ENCODE measurements around the gene FBXO10. TPM values are rescaled to one million over a fixed set of nuclear protein-coding genes. Genes with fewer than 3 reads are reported as not detected.

FBXO10 gene
- total and polyA plus RNA-seq, 2 of the 8 experiments (the other 6 are each of a cell fraction or from before 2014, with no cell fraction given) = 13.1 to 13.9 TPM

DNA sequence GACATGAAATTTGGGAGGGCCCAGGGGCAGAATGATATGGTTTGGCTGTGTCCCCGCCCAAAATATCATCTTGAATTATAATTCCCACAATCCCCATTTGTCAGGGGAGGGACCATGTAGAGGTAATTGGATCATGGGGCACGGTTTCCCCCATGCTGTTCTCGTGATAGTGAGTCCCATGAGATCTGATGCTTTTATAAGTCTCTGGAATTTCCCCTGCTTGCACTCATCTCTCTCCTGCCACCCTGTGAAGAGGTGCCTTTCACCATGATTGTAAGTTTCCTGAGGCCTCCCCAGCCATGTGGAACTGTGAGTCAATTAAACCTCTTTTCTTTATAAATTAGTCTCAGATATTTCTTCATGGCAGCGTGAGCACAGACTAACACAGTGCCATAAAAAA lies 11.3 kb downstream of the FBXO10 start:
- H2BK120ac ChIP-seq (replicated peaks; ENCODE audit: low read depth, low read length) = no peak overlapping the region
- no peak overlapping the region for H3K14ac ChIP-seq (ENCODE audit: insufficient read length)
- no peak overlapping the region for H3K18ac ChIP-seq (ENCODE audit: extremely low read depth, low read length)
- H3K9me3 ChIP-seq (ENCODE audit: insufficient read depth in 2 of 2, low read depth in 1 of 2, low read length in 1 of 2) = peaks cover 10 to 12% of the 10 kb centered on the region in 2 experiments; a peak in 3 of 4 replicates
- H4K91ac ChIP-seq (replicated peaks; ENCODE audit: insufficient read length, low read length) = no peak overlapping the region
- H3K9ac ChIP-seq (replicated peaks in 1 of 4; ENCODE audit: extremely low read depth in 1 of 4, low read depth in 3 of 4, low read length in 3 of 4) = no peak overlapping the region
- H3K56ac ChIP-seq (replicated peaks; ENCODE audit: insufficient read length, low read depth, low read length) = no peak overlapping the region
- FAIRE-seq (no peak), DNase-seq (ENCODE audit: low read depth in 1 of 2, low spot score in 2 of 2) (no peak)
- 90% methylated on average over 4 of the region's 4 CpGs; no CpG with 5 or more reads in 1 of the 2 experiments for WGBS, 2 experiments (ENCODE audit: extremely low coverage in 1 of 2, insufficient coverage in 1 of 2, insufficient read length in 1 of 2, insufficient replicate concordance in 2 of 2, low coverage in 1 of 2, low lambda C conversion rate in 2 of 2, missing lambda C conversion rate in 1 of 2)
- H2BK5ac ChIP-seq (ENCODE audit: low read depth, low read length) = no peak overlapping the region
- no peak overlapping the region for H3K23ac ChIP-seq (ENCODE audit: insufficient read length)
- no peaks in the 10 kb centered on the region for H3K79me1 ChIP-seq (ENCODE audit: low read depth, low read length)
- ChIA-PET POLR2A (ENCODE audit: partially characterized antibody) (interaction anchor here (1.2 to 2.3 kb wide), 2 partner anchors 11 to 27 kb away, joined by 4 to 8 read pairs; partner anchors contain the start of genes FBXO10 and TOMM5), CTCF (ENCODE audit: partially characterized antibody) (interaction anchor here (1.4 to 1.6 kb wide), 2 partner anchors 10 to 17 kb away, joined by 3 to 5 read pairs; no protein-coding TSS in a partner anchor)
- H4K8ac ChIP-seq (ENCODE audit: extremely low read depth, insufficient read depth, low read length) = no peak overlapping the region
- H3K4ac ChIP-seq (replicated peaks; ENCODE audit: insufficient read length, low read depth, low read length) = no peak overlapping the region
- peaks cover 0 to 6% (median 1%) of the 10 kb centered on the region in 4 experiments; a peak in 4 of 7 replicates for H3K4me1 ChIP-seq (replicated peaks in 1 of 4; ENCODE audit: control insufficient read depth in 3 of 4, insufficient read depth in 4 of 4, low read length in 3 of 4)
- no peaks in the 10 kb centered on the region for H3K23me2 ChIP-seq (ENCODE audit: low read depth, low read length)
- no peak overlapping the region for H3K27ac ChIP-seq (ENCODE audit: low read depth, low read length)
- no peak overlapping the region for H2AFZ ChIP-seq (ENCODE audit: low read length)
- H2BK12ac ChIP-seq (ENCODE audit: low read depth, low read length) = no peak overlapping the region
- H3K36me3 ChIP-seq (ENCODE audit: control insufficient read depth in 2 of 4, insufficient read depth in 4 of 4, low read length in 3 of 4) = peaks cover 0 to 8% (median 3%) of the 10 kb centered on the region in 4 experiments; a peak in 3 of 8 replicates
- H4K5ac ChIP-seq (ENCODE audit: insufficient read length, low read depth, low read length) = no peak overlapping the region
- no peak overlapping the region for H2BK20ac ChIP-seq (ENCODE audit: low read length)
- no peak overlapping the region for H2BK15ac ChIP-seq (ENCODE audit: low read length)
- H3K27me3 ChIP-seq (replicated peaks in 1 of 4; ENCODE audit: control insufficient read depth in 3 of 4, extremely low read depth in 1 of 4, insufficient read depth in 3 of 4, low read length in 3 of 4) = no peaks in the 10 kb centered on the region
- peaks cover 0 to 2% of the 10 kb centered on the region in 2 experiments for H4K20me1 ChIP-seq (replicated peaks in 1 of 2; ENCODE audit: control insufficient read depth in 1 of 2, insufficient read depth in 2 of 2, low read length in 2 of 2)
- H3K4me3 ChIP-seq (ENCODE audit: extremely low read depth in 1 of 4, insufficient read depth in 2 of 4, low read depth in 3 of 4, low read length in 4 of 4) = no peak overlapping the region
- H3K79me2 ChIP-seq (ENCODE audit: control insufficient read depth in 1 of 2, insufficient read depth in 2 of 2, low read length in 2 of 2) = peaks cover 0 to 8% of the 10 kb centered on the region in 2 experiments; a peak in 1 of 4 replicates
- H2AK5ac ChIP-seq (ENCODE audit: low read depth, low read length) = no peak overlapping the region
- no peak overlapping the region for H3K4me2 ChIP-seq (ENCODE audit: insufficient read depth in 1 of 2, low read depth in 2 of 2, low read length in 2 of 2)
- TF ChIP-seq KDM4A (IDR thresholded peaks at IDR 0.05; ENCODE audit: low read depth, low read length, severe bottlenecking) (no peak), RAD21 (IDR thresholded peaks at IDR 0.05 in 1 of 2, conservative IDR thresholded peaks at IDR 0.05 in 1 of 2; ENCODE audit: low read depth in 2 of 2, low read length in 2 of 2) (no peak), TEAD4 (IDR thresholded peaks at IDR 0.05; ENCODE audit: low read depth, low read length) (no peak), CTBP2 (IDR thresholded peaks at IDR 0.05; ENCODE audit: borderline replicate concordance, insufficient read depth, insufficient read length, low read length) (no peak), CREB1 (IDR thresholded peaks at IDR 0.05) (no peak), TBP (IDR thresholded peaks at IDR 0.05; ENCODE audit: low read depth, low read length) (no peak), NANOG (IDR thresholded peaks at IDR 0.05; ENCODE audit: insufficient read depth, low read depth, low read length, poor library complexity, severe bottlenecking) (no peak), EZH2 (IDR thresholded peaks at IDR 0.05; ENCODE audit: low read depth, low read length, severe bottlenecking) (no peak)
- TF ChIP-seq, protein P1, sequence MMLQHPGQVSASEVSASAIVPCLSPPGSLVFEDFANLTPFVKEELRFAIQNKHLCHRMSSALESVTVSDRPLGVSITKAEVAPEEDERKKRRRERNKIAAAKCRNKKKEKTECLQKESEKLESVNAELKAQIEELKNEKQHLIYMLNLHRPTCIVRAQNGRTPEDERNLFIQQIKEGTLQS (IDR thresholded peaks at IDR 0.05; ENCODE audit: insufficient read depth, low read depth, low read length) = no peak
- TF ChIP-seq, protein P2, sequence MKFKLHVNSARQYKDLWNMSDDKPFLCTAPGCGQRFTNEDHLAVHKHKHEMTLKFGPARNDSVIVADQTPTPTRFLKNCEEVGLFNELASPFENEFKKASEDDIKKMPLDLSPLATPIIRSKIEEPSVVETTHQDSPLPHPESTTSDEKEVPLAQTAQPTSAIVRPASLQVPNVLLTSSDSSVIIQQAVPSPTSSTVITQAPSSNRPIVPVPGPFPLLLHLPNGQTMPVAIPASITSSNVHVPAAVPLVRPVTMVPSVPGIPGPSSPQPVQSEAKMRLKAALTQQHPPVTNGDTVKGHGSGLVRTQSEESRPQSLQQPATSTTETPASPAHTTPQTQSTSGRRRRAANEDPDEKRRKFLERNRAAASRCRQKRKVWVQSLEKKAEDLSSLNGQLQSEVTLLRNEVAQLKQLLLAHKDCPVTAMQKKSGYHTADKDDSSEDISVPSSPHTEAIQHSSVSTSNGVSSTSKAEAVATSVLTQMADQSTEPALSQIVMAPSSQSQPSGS (IDR thresholded peaks at IDR 0.05; ENCODE audit: low read length) = no peak
